ENCODE measurements around the gene FAM118B.

Gene FAM118B

GRCh38 chr11:126311401-126312291, 100.1 kb downstream of the FAM118B start:
- no peak for DNase-seq (ENCODE audit: low read depth in 2 of 2)

All from stimulated activated CD8-positive, alpha-beta memory T cell treated with anti-CD3 and anti-CD28 coated beads, Interleukin-2, amount 100 ng/mL, for 1 hour (primary cell).